Measurements from ENCODE around the gene KMT2C. TPM values are rescaled to one million over a fixed set of nuclear protein-coding genes. Genes with fewer than 3 reads are reported as not detected.

Gene KMT2C
- total RNA-seq, 4 donors from 2014 or later, result 44.1 to 67.6 (median 63.9) TPM

DNA sequence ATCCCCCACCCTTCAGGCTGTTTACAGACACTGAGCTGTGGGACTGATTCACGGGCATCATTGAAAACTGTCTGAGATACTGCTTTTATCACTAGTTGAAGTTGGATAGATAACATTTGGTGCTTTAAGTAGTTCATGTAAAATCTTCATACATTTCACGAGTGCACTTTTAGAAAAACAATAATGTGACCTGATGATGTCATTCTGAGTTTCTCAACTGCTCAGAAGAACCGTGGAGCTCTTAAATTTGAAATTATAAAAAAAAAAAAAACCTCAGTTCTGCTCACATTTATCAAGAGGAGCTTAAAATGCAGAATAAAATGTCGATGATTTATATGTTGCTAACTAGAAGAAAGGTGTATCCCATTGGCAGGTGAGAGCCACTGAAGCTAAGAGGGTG, 328.8 kb downstream of the KMT2C start:
- peaks cover 0 to 6% of the 10 kb centered on the region in 2 donors for H3K36me3 ChIP-seq

DNA sequence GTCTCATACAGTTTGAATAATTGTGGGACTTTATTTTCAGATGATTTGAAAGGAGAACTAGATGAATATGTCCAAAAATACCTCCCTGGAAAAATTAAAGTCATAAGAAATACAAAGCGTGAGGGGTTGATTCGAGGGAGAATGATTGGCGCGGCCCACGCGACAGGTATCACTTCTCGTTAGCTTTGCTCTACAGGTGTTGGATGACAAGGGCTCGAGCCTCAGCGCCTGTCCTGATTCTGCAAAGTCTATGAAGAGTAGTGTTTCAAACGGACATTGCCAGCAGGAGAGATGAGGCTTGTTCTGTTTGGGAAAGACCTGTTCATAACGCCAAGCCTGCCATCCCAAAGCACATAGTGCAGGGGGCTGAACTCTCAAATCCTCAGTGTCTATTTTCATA, 330.6 kb downstream of the KMT2C start:
- TF ChIP-seq POLR2A (IDR thresholded peaks at IDR 0.05), result no peak
- TF ChIP-seq, protein P1, sequence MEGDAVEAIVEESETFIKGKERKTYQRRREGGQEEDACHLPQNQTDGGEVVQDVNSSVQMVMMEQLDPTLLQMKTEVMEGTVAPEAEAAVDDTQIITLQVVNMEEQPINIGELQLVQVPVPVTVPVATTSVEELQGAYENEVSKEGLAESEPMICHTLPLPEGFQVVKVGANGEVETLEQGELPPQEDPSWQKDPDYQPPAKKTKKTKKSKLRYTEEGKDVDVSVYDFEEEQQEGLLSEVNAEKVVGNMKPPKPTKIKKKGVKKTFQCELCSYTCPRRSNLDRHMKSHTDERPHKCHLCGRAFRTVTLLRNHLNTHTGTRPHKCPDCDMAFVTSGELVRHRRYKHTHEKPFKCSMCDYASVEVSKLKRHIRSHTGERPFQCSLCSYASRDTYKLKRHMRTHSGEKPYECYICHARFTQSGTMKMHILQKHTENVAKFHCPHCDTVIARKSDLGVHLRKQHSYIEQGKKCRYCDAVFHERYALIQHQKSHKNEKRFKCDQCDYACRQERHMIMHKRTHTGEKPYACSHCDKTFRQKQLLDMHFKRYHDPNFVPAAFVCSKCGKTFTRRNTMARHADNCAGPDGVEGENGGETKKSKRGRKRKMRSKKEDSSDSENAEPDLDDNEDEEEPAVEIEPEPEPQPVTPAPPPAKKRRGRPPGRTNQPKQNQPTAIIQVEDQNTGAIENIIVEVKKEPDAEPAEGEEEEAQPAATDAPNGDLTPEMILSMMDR (IDR thresholded peaks at IDR 0.05 in 4 of 5, conservative IDR thresholded peaks at IDR 0.05 in 1 of 5), result no peak
- in situ Hi-C loops (cut with MboI; ENCODE audit: low sequenced_read_pairs in 4 of 4), result no loop called here
- H3K36me3 ChIP-seq, result no peaks in the 10 kb centered on the region

More for the DNA sequence above, 328.8 kb downstream of the KMT2C start:
- Histone ChIP-seq H3K4me1 (no peaks in the 10 kb centered on the region), H3K4me3 (no peak overlapping the region), H3K9me3 (no peaks in the 10 kb centered on the region), H3K27ac (no peak overlapping the region), H3K27me3 (no peaks in the 10 kb centered on the region)
- intact Hi-C loops (cut with DNase I; ENCODE audit: low total_unique reads), result no loop called here
- in situ Hi-C loops (cut with MboI; ENCODE audit: low sequenced_read_pairs in 4 of 4), result no loop called here
- no peak for DNase-seq
- TF ChIP-seq, protein P1 (IDR thresholded peaks at IDR 0.05 in 4 of 5, conservative IDR thresholded peaks at IDR 0.05 in 1 of 5), result no peak
- no peak for TF ChIP-seq POLR2A (IDR thresholded peaks at IDR 0.05)
- ATAC-seq, result no peak

DNA sequence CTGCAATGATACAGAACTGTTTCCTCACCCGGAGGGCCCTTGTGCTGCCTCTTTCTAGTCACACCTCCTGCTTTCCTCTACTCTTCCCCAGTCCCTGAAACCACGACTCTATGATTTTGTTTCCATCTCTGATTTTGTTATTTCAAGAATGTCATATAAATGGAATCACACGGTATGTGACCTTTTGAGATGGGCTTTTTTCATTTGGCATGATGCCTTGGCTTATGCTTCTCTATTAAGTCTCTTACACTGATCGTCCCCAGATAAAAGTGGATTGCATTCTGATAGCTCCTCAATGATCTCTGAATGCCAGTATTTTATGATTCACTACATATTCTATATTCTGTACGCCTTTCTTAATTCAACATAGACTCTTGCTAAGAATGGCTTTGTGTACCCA, 332.1 kb downstream of the KMT2C start:
- Histone ChIP-seq H3K4me1 (peaks cover 0 to 8% of the 10 kb centered on the region in 2 donors), H3K27ac (no peak overlapping the region), H3K27me3 (no peaks in the 10 kb centered on the region), H3K4me3 (no peak overlapping the region), H3K9me3 (no peaks in the 10 kb centered on the region), H3K36me3 (no peaks in the 10 kb centered on the region)
- DNase-seq, result no peak
- intact Hi-C loops (cut with DNase I; ENCODE audit: low total_unique reads) (no loop called here), in situ Hi-C loops (cut with MboI; ENCODE audit: low sequenced_read_pairs in 4 of 4) (no loop called here)
- TF ChIP-seq POLR2A (IDR thresholded peaks at IDR 0.05), result no peak
- TF ChIP-seq, protein P1 (IDR thresholded peaks at IDR 0.05 in 4 of 5, conservative IDR thresholded peaks at IDR 0.05 in 1 of 5), result no peak
- no peak for ATAC-seq

More for the DNA sequence above, 330.6 kb downstream of the KMT2C start:
- H3K4me1 ChIP-seq, result peaks cover 0 to 8% of the 10 kb centered on the region in 2 donors
- ATAC-seq (no peak), DNase-seq (no peak)
- intact Hi-C loops (cut with DNase I; ENCODE audit: low total_unique reads), result no loop called here
- no peaks in the 10 kb centered on the region for H3K27me3 ChIP-seq
- no peak overlapping the region for H3K27ac ChIP-seq
- H3K9me3 ChIP-seq, result no peaks in the 10 kb centered on the region
- no peak overlapping the region for H3K4me3 ChIP-seq

DNA sequence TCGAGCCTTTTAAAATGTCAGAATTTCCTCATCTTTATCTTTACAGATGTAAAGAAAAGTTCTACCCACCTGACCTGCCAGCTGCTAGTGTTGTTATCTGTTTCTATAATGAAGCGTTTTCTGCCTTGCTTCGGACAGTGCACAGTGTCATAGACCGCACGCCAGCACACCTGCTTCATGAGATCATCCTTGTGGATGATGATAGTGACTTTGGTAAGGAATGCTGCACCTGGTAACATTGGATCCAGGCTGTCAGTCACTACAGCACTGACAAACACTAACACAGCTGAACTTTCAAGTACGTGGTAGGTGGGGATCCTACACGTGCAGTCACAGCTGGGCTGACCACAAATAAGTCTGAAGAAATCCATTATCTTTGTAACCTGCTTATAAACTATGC, 332.7 kb downstream of the KMT2C start:
- Histone ChIP-seq H3K9me3 (no peaks in the 10 kb centered on the region), H3K4me3 (no peak overlapping the region), H3K27ac (no peak overlapping the region), H3K36me3 (no peaks in the 10 kb centered on the region), H3K27me3 (no peaks in the 10 kb centered on the region), H3K4me1 (peaks cover 0 to 8% of the 10 kb centered on the region in 2 donors)
- intact Hi-C loops (cut with DNase I; ENCODE audit: low total_unique reads), result no loop called here
- in situ Hi-C loops (cut with MboI; ENCODE audit: low sequenced_read_pairs in 4 of 4), result no loop called here
- DNase-seq (no peak), ATAC-seq (no peak)
- TF ChIP-seq, protein P1 (IDR thresholded peaks at IDR 0.05 in 4 of 5, conservative IDR thresholded peaks at IDR 0.05 in 1 of 5), result no peak
- no peak for TF ChIP-seq POLR2A (IDR thresholded peaks at IDR 0.05)

DNA sequence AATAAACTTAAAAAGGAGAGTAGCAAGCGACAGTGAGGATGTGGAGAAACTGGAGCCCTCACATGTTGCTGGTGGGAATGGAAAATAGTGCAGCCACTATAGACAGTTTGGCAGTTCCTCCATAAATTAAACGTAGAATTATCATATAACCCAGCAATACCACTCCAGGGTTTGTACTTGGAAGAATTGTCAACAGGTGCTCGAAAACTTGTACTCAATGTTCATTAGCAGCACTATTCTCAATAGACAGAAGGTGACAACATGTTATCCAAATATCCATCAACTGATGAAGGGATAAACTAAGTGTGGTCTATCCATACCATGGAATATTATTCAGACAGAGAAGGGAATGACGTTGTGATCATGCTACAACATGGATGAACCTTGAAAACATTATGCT, 338.5 kb downstream of the KMT2C start:
- DNase-seq, result no peak
- no peak for ATAC-seq
- TF ChIP-seq POLR2A (IDR thresholded peaks at IDR 0.05), result no peak
- TF ChIP-seq, protein P1 (IDR thresholded peaks at IDR 0.05 in 4 of 5, conservative IDR thresholded peaks at IDR 0.05 in 1 of 5), result no peak
- no peaks in the 10 kb centered on the region for H3K9me3 ChIP-seq
- in situ Hi-C loops (cut with MboI; ENCODE audit: low sequenced_read_pairs in 4 of 4) (no loop called here), intact Hi-C loops (cut with DNase I; ENCODE audit: low total_unique reads) (no loop called here)
- H3K4me3 ChIP-seq, result no peak overlapping the region
- H3K36me3 ChIP-seq, result no peaks in the 10 kb centered on the region
- H3K27ac ChIP-seq, result no peak overlapping the region
- no peaks in the 10 kb centered on the region for H3K27me3 ChIP-seq
- peaks cover 0 to 8% of the 10 kb centered on the region in 2 donors for H3K4me1 ChIP-seq

All from gastrocnemius medialis (tissue), 4 donors.